ENCODE measurements around the gene IDI2.
A peak's percentile ranks its signal among the peaks of the same experiment; 100 is the strongest.

Gene IDI2

DNA sequence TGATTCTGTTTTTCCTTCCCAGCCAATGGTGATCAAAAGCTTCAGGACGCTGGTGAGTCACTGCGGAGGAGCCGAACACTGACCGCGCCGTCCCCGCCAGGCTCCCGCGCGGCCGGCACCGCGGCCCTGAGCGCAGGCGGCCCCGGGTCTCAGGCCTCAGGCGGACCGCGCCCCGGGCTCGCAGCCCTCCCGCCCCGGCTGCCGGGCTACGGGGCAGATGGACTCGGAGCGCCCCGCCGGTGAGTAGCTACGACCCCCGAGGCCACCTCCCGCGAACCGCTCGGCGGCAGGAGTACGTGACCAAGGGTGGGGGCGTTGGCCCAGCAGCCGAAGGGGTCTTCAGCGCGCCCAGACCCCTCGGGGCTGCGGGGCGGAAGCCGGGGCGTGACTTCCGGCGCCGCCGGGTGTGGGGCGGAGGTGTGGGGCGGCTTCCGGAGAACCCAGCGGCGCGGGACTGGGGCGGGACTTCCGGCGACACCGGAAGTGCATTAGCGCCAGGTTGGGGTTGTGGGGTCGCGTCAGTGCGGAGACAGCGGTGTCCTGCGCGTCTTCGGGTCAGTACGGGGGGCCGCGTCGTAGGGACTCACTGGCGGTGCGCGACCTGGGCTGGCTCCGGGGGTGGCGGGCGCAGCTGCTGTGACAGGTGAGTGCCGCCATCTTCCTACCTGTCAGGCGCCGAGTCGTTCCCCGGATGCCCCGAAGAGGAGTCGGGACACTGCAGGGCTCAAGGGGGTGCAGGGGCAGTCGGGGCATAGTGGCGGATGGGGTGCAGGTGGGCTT, 30.9 kb upstream of the IDI2 start, which contains the start of gene WDR37:
TSS of gene WDR37 (plus strand) at position 60 of the 780 bp plus-strand sequence. CDS start 15,771 bp downstream, outside the sequence.
- H3K9me3 ChIP-seq (ENCODE audit: low read length), result no peaks in the 10 kb centered on the region
- H2AFZ ChIP-seq (ENCODE audit: low read depth, low read length), result peak within 1 kb of the TSS; percentile 53
- peaks cover 25% of the 10 kb centered on the region for H3K36me3 ChIP-seq (ENCODE audit: insufficient read depth, low read length)
- H3K27me3 ChIP-seq (ENCODE audit: insufficient read depth, low read length), result no peaks in the 10 kb centered on the region
- H3K4me3 ChIP-seq (ENCODE audit: low read length), result peak within 1 kb of the TSS; percentile 100
- peaks cover 25% of the 10 kb centered on the region for H3K4me1 ChIP-seq (ENCODE audit: insufficient read depth, low read length)

DNA sequence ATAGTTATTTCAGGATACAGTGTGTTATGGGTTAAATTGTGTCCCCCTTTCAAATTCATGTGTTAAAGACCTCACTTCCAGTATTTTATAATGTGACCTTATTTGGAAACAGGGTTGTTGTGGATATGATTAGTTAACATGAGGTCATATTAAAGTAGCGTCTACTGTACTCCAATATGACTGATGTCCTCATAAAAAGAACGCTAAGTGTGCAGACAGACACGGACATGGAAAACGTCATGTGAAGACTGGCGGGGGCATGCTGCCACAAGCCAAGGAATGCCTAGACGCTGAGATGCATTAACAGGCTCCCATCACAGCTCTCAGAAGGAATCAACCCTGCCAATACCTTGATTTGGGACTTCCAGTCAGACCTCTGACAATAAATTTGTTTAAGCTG, 29.0 kb upstream of the IDI2 start:
- no peak overlapping the region for H2AFZ ChIP-seq (ENCODE audit: low read depth, low read length)
- H3K36me3 ChIP-seq (ENCODE audit: insufficient read depth, low read length), result peaks cover 25% of the 10 kb centered on the region
- H3K4me1 ChIP-seq (ENCODE audit: insufficient read depth, low read length), result peaks cover 36% of the 10 kb centered on the region
- no peaks in the 10 kb centered on the region for H3K27me3 ChIP-seq (ENCODE audit: insufficient read depth, low read length)
- H3K9me3 ChIP-seq (ENCODE audit: low read length), result no peaks in the 10 kb centered on the region
- peak overlapping the region; percentile 100 for H3K4me3 ChIP-seq (ENCODE audit: low read length)

DNA sequence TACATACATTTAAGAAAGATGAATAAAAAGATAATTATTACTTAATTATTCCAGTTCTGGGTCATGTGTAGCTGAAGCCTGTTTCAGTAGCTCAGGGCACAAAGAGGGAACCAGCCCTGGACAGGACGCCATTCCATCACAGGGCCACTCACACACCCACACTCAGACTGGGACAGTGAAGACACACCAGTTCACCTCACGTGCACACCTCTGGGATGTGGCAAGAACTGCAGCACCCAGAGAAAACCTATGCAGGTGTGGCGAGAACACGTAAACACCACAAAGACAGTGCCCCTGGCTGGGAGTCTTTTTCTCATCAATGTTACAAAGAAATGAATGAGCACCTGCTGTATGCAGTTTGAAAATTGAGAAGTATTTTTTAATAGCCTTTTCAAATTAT, 24.9 kb upstream of the IDI2 start:
- H3K4me3 ChIP-seq (ENCODE audit: low read length), result peak overlapping the region; percentile 100
- peaks cover 34% of the 10 kb centered on the region for H3K4me1 ChIP-seq (ENCODE audit: insufficient read depth, low read length)
- peaks cover 34% of the 10 kb centered on the region for H3K36me3 ChIP-seq (ENCODE audit: insufficient read depth, low read length)
- no peak overlapping the region for H2AFZ ChIP-seq (ENCODE audit: low read depth, low read length)
- H3K9me3 ChIP-seq (ENCODE audit: low read length), result no peaks in the 10 kb centered on the region
- no peaks in the 10 kb centered on the region for H3K27me3 ChIP-seq (ENCODE audit: insufficient read depth, low read length)

DNA sequence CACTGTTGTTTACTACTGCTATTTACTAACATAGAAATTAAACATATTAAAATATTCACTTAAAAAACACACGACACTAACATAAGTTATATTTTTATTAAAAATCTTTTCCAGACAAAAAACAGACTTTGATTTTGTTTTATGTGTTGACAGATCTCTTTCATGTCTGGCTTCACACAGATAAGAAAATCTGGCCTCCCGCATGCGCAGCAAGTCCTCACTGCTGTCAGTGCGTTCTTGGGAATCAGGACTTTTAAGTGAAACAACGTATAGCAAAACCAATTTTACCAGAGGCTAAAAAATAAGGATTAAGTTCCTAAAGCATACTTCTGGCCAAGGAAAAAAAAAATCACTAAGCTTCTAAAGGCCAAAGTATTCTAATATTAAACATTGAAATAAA, 24.5 kb upstream of the IDI2 start:
- Histone ChIP-seq H3K4me3 (ENCODE audit: low read length) (peak overlapping the region; percentile 100), H3K9me3 (ENCODE audit: low read length) (no peaks in the 10 kb centered on the region), H3K4me1 (ENCODE audit: insufficient read depth, low read length) (peaks cover 34% of the 10 kb centered on the region), H2AFZ (ENCODE audit: low read depth, low read length) (no peak overlapping the region), H3K36me3 (ENCODE audit: insufficient read depth, low read length) (peaks cover 37% of the 10 kb centered on the region), H3K27me3 (ENCODE audit: insufficient read depth, low read length) (no peaks in the 10 kb centered on the region)

DNA sequence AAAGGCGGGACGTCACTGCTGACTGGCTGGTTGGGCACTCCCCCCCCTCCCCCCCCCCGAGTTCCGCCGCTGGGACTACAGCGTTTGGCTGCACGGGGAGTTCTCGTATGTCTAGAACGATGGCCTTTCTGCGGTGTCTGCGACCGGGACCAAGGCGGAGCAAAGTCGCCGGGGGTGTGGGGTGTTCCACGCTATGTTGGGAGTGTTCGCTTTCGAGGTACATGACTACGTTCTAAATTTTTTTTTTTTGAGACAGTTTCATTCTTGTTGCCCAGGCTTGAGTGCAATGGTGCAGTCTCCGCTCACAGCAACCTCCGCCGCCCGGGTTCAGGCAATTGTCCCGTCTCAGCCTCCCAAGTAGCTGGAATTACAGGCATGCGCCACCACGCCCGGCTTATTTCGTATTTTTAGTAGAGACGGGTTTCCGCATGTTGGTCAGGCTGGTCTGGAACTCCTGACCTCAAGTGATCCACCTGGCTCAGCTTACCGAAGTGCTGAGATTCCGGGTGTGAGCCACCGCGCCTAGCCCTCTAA, 23.8 kb upstream of the IDI2 start:
- H3K27me3 ChIP-seq (ENCODE audit: insufficient read depth, low read length), result no peaks in the 10 kb centered on the region
- H3K9me3 ChIP-seq (ENCODE audit: low read length), result no peaks in the 10 kb centered on the region
- peak overlapping the region; percentile 100 for H3K4me3 ChIP-seq (ENCODE audit: low read length)
- H3K4me1 ChIP-seq (ENCODE audit: insufficient read depth, low read length), result peaks cover 34% of the 10 kb centered on the region
- H3K36me3 ChIP-seq (ENCODE audit: insufficient read depth, low read length), result peaks cover 39% of the 10 kb centered on the region
- H2AFZ ChIP-seq (ENCODE audit: low read depth, low read length), result no peak overlapping the region

DNA sequence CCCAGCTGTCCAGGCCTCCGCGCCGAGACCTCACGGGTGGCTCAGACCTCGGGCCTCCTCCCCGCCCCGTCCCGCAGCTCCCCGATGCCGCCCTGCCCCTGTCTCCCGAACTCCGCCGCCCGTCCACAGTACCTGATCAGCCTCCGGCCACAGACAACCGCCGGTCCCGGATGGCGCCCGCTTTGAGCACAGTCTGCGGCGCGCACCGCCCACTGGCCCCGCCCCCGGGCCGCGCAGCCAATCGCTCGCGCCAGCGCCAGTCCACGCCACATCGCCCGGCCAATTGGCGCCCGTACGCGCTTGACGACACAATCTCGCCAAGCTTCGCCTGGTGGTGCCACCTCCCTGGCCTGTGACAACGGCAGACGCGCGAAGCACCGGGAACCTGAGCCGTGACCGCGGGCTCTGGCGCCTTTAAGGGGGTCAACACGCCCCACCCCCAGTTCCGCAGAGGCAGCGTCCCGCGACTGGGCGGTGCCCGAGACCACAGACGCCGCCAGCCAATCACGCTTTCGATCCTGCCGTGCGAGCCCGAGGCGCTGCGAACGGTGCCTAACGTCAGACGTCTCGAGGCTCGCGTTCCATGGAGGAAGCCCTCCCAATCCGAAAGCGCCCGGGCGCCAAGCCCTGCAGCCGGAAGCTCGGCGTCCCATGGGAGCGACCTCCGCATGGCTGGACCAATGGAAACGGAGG, 23.2 kb upstream of the IDI2 start, which contains the start of gene IDI1:
TSS of gene IDI1 (minus strand) at position 388 of the 693 bp plus-strand sequence. CDS start at position 272, 116 bp downstream.
- Histone ChIP-seq H3K4me3 (ENCODE audit: low read length) (peak within 1 kb of the TSS; percentile 100), H3K4me1 (ENCODE audit: insufficient read depth, low read length) (peaks cover 37% of the 10 kb centered on the region), H3K27me3 (ENCODE audit: insufficient read depth, low read length) (no peaks in the 10 kb centered on the region), H2AFZ (ENCODE audit: low read depth, low read length) (no peak within 1 kb of the TSS), H3K36me3 (ENCODE audit: insufficient read depth, low read length) (peaks cover 39% of the 10 kb centered on the region), H3K9me3 (ENCODE audit: low read length) (no peaks in the 10 kb centered on the region)

DNA sequence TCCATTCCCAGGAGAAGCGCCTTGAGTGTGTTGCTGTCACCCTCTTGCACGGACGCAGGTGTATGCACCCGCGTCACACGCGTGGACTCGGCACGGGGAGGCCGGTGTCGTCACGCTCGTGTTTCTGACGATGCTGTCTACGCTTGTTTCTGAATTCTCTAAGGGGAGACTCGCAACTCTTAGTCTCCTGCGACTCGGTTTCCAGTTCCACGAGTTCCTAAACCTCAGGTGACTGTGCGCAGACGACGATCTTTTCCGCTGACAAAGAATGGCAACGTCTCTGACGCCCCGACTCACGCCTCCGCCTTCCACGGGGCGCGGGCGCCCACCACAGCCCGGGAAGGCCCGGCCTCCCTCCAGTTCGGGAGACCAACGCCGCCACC, 22.7 kb upstream of the IDI2 start:
- no peaks in the 10 kb centered on the region for H3K27me3 ChIP-seq (ENCODE audit: insufficient read depth, low read length)
- H2AFZ ChIP-seq (ENCODE audit: low read depth, low read length), result no peak overlapping the region
- peak overlapping the region; percentile 100 for H3K4me3 ChIP-seq (ENCODE audit: low read length)
- H3K4me1 ChIP-seq (ENCODE audit: insufficient read depth, low read length), result peaks cover 37% of the 10 kb centered on the region
- H3K9me3 ChIP-seq (ENCODE audit: low read length), result no peaks in the 10 kb centered on the region
- H3K36me3 ChIP-seq (ENCODE audit: insufficient read depth, low read length), result peaks cover 41% of the 10 kb centered on the region

DNA sequence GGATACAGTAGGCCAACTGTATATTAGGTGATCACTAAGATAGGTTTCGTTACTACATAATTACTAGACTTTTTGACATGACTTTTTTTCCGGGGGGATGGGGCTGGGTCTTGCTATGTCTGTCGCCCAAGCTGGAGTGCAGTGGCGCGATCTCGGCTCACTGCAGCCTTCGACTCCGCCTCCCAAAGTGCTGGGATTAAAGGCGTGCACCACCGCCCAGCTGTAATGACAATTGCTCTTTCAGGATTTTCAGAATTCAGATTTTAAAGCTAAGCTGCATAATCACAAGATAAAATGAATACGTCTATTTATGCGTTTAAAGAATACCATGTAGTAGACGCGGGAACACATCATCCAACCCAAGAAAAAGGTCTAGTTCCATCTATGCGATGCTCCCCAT, 22.3 kb upstream of the IDI2 start:
- H3K36me3 ChIP-seq (ENCODE audit: insufficient read depth, low read length), result peaks cover 45% of the 10 kb centered on the region
- no peaks in the 10 kb centered on the region for H3K27me3 ChIP-seq (ENCODE audit: insufficient read depth, low read length)
- no peaks in the 10 kb centered on the region for H3K9me3 ChIP-seq (ENCODE audit: low read length)
- H3K4me1 ChIP-seq (ENCODE audit: insufficient read depth, low read length), result peaks cover 37% of the 10 kb centered on the region
- H3K4me3 ChIP-seq (ENCODE audit: low read length), result peak overlapping the region; percentile 100
- no peak overlapping the region for H2AFZ ChIP-seq (ENCODE audit: low read depth, low read length)

DNA sequence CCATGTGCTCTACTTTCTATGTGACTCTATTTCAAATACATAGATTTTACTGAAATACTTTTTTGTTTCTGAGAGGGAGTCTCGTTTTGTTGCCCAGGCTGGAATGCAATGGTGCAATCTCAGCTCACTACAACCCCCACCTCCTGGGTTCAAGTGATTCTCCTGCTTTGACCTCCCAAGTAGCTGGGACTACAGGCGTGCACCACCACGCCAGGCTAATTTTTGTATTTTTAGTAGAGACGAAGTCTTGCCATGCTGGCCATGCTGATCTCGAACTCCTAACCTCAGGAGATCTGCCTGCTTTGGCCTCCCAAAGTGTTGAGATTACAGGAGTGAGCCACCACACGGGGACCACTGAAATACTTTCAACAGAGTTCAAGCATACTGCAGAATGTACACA, 19.8 kb upstream of the IDI2 start:
- H3K9me3 ChIP-seq (ENCODE audit: low read length), result no peaks in the 10 kb centered on the region
- peak overlapping the region; percentile 45 for H3K4me3 ChIP-seq (ENCODE audit: low read length)
- peaks cover 59% of the 10 kb centered on the region for H3K36me3 ChIP-seq (ENCODE audit: insufficient read depth, low read length)
- H3K27me3 ChIP-seq (ENCODE audit: insufficient read depth, low read length), result no peaks in the 10 kb centered on the region
- no peak overlapping the region for H2AFZ ChIP-seq (ENCODE audit: low read depth, low read length)
- H3K4me1 ChIP-seq (ENCODE audit: insufficient read depth, low read length), result peaks cover 26% of the 10 kb centered on the region

DNA sequence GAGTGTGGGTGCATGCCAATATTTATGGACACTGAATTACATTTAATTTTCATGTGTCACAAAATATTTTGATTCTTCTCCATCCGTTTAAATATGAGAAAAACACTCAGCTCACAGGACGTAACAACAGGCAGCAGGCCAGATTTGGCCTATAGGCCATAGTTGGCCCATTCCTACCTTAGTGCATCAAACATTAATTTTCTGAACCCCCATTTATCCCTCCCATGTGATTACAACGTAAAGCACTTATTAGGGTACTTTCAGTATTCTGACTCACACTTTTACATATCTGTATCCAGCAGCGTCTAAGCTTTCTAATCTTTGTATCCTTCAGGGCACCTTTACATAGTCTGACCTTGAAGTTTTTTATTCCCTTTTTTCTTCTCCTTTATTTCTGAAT, 19.3 kb upstream of the IDI2 start:
- Histone ChIP-seq H3K4me1 (ENCODE audit: insufficient read depth, low read length) (peaks cover 26% of the 10 kb centered on the region), H3K4me3 (ENCODE audit: low read length) (no peak overlapping the region), H3K27me3 (ENCODE audit: insufficient read depth, low read length) (no peaks in the 10 kb centered on the region), H3K36me3 (ENCODE audit: insufficient read depth, low read length) (peaks cover 64% of the 10 kb centered on the region), H3K9me3 (ENCODE audit: low read length) (no peaks in the 10 kb centered on the region), H2AFZ (ENCODE audit: low read depth, low read length) (no peak overlapping the region)

DNA sequence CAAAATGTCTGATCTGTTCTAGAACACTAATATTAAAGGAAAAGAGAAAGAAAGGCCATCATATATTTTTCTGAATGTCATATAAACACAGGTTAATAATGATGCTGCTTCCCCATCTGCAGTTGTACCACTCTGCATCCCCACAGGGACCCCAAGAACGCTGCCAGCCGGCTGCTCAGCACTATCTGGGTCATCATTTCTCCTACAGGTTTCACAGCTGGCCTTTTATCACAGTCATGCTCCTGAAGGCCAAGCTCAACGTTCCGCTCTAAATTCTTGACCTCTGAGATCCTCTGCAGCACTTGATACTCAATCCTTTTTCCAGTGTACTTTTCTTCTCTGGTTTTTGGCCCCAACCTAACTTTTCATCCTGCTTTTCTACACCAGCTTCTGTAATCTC, 18.5 kb upstream of the IDI2 start:
- Histone ChIP-seq H3K36me3 (ENCODE audit: insufficient read depth, low read length) (peaks cover 70% of the 10 kb centered on the region), H3K9me3 (ENCODE audit: low read length) (no peaks in the 10 kb centered on the region), H3K27me3 (ENCODE audit: insufficient read depth, low read length) (no peaks in the 10 kb centered on the region), H2AFZ (ENCODE audit: low read depth, low read length) (no peak overlapping the region), H3K4me3 (ENCODE audit: low read length) (no peak overlapping the region), H3K4me1 (ENCODE audit: insufficient read depth, low read length) (peaks cover 26% of the 10 kb centered on the region)

DNA sequence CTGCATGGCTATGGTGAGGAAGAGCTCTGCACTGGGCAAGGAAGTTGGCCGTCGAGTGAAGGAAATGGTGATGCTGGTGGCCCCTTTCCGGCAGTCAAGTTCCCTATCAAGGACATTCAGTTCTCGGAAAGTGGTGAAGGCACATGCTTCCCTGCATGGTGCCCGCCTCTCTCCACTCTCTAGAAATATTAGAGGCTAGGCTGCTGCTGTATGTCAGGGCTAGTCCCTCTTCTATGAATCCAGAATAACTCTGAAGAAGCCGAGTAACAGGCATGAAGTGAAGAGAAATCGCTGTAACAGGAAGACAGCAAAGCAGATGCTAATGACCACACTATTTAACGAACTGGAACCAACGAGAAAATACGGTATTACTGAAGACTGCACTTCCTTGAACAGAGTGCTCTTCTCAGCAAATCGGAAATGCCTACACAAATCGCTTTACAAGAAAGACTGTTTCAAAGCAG, 17.9 kb upstream of the IDI2 start:
- Histone ChIP-seq H3K27me3 (ENCODE audit: insufficient read depth, low read length) (no peaks in the 10 kb centered on the region), H3K9me3 (ENCODE audit: low read length) (no peaks in the 10 kb centered on the region), H2AFZ (ENCODE audit: low read depth, low read length) (no peak overlapping the region), H3K36me3 (ENCODE audit: insufficient read depth, low read length) (peaks cover 70% of the 10 kb centered on the region), H3K4me1 (ENCODE audit: insufficient read depth, low read length) (peaks cover 26% of the 10 kb centered on the region), H3K4me3 (ENCODE audit: low read length) (no peak overlapping the region)

DNA sequence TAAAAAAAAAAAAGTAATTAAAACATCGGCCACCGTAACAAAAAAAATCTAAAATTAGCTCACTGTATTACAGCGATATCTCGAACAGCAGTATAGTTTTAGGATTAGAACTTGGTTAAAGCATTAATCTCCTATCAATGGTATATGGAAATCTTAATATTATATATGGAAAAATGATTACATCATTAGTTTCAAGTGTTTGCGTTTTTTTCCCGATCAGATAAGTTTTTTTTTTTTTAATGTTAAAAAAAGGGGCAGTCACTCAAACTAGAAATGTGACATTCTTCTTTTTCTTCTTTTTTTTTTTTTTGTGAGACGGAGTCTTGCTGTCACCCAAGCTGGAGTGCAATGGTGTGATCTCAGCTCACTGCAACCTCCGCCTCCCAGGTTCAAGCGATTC, 15.9 kb upstream of the IDI2 start:
- Histone ChIP-seq H3K36me3 (ENCODE audit: insufficient read depth, low read length) (peaks cover 72% of the 10 kb centered on the region), H3K4me3 (ENCODE audit: low read length) (no peak overlapping the region), H2AFZ (ENCODE audit: low read depth, low read length) (no peak overlapping the region), H3K27me3 (ENCODE audit: insufficient read depth, low read length) (no peaks in the 10 kb centered on the region), H3K4me1 (ENCODE audit: insufficient read depth, low read length) (peaks cover 23% of the 10 kb centered on the region), H3K9me3 (ENCODE audit: low read length) (no peaks in the 10 kb centered on the region)
